HK-2 (cell line): Measurements from ENCODE around the gene BRIP1.
"Not testable (repeated sequence)": the region's sequence is repeated elsewhere in the genome, so short reads cannot be mapped to it uniquely, and the experiment has no call there.

ENCODE experiments used
- DNase-seq: peaks from one replicate; pipeline ENCODE4 v3.0.0-alpha.2; 2018; ENCODE audit not compliant: unreplicated experiment

The BRIP1 gene

DNA sequence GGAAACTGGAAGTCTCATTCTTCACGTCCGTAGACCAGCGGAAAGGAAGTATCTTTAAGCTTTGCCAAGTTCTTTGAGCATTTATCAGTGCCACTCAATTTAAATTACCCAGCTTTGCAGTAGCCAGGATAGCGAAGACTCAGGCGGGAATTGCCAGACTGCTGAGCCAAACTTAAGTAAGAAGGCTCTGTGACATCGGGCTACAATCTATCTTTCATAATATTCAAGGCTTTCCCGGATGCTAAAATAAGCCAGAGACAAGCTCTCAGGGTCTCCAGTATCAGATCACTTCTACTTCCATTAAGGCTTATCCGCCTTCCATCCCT, 436 bp upstream of the BRIP1 start:
- DNase-seq = no peak

DNA sequence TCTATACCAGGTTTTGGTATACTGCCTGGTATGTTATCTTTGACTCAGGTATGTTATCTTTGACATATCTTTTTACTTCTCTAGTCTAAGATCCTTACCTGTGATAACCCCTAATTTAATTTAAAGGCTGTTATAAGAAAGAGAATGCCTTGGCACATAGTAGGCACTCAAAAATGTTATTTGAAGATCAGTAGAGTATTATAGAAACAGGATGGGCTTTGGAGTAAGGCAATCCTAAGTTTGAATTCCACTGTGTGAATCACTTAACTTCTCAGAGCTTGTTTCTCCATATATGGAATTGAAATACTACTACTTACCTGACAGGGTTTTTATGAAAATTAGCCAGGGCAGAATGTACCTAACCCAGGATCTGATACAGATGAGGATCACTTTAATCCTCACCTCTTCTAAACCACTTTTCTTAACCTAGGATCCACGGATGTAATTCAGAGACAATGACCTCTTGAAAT, 1.2 kb downstream of the BRIP1 start:
- no peak for DNase-seq

DNA sequence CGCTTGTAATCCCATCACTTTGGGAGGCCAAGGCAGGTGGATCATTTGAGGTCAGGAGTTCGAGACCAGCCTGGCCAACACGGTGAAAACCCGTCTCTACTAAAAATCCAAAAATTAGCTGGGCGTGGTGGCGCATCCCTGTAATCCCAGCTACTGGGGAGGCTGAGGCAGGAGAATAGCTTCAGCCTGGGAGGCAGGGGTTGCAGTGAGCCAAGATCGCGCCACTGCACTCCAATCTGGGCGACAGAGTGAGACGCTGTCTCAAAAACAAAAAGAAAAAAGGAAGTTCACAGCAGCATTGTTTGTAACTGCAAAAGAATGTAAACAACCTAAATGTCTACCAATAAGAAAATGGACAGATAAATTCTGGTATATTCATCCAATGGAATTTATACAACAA, 2.9 kb downstream of the BRIP1 start:
- DNase-seq = not testable (repeated sequence)

GRCh38 chr17:61856035-61856434, 7.3 kb downstream of the BRIP1 start:
- DNase-seq = no peak

DNA sequence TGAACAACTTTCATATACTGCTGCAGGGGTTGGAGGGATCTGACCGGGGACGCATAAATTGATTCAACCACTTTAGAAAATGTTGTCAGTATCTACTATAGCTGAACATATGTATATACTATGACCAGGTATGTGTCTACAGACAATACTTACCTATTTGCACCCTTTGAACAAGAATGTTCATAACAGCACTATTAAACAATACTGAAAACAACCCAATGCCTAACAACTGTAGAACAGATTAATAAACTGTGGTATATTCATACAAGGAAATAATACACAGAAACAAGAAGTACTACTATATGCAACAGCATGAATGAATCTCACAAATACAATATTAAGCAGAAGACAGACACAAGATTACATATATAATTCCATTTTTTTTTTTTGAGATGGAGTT, 10.5 kb downstream of the BRIP1 start:
- DNase-seq = no peak

DNA sequence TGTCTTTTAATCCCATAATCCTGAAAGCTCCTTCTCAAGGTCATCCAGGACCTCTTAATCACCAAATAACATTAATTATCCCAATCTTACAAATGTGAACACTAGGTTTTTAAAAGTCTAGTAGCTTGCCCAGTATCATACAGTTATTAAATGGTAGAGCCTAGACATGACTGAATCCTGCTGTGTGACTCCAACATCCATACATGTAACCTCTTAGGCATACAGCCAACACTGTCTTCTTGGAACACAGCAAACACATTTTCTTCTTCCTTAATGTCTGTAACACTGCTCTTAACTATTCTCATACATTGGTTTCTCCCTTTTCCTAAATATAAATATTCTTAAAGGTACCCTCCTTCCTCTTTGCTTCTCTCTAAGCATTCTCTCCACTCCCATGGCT, 13.7 kb downstream of the BRIP1 start:
- no peak for DNase-seq

DNA sequence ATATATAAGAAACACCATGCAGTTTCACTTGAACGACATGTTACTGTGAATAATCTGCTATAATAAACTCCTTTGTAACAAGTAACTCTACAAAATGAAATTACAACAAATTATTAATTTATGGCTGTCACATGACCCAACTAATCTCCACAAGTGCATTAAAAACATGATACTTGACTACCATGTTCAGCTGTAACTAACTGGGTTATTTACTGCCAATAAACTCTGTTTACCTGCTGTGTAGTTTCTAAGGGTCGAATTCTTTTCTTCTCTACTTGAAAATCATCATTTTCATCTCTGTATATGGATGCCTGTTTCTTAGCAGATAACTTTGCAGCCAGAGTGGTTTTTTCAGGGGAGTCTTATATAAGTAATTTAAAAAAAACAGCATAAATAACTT, 14.4 kb downstream of the BRIP1 start:
- DNase-seq = no peak

DNA sequence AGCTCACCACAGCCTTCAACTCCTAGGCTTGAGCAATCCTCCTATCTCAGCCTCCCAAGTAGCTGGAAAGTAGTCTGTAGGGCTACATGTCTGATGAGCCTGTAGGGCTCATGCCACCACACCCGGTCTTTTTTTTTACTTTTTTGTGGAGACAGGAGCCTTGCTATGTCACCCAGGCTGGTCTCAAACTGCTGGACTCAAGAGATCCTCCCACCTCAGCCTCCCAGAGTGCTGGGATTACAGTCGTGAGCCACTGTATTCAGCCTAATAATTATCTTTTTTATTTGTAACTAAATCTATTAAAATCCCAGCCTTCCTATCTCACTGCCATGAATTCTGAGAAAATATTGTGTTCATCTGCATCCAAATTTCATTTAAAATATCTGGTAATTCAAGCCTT, 15.1 kb downstream of the BRIP1 start:
- no peak for DNase-seq

- no peak for DNase-seq
Observed at GRCh38 chr17:61847659-61848058, 15.7 kb downstream of the BRIP1 start.

GRCh38 chr17:61846761-61847375, 16.5 kb downstream of the BRIP1 start:
- DNase-seq = no peak

DNA sequence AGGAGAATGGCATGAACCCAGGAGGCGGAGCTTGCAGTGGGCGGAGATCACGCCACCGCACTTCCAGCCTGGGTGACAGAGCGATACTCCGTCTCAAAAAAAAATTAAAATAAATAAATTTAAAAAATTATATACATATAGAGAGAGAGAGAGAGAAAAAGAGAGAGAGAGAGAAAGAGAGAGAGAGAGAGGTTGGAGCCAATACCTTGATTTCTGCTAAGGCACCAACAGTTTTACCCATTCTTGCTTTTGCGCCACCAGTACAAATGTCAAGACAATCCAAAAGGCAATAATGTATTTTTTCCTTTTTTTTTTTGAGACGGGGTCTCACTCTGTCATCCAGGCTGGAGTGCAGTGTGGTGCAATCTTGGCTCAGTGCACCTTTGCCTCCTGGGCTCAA, 17.2 kb downstream of the BRIP1 start:
- no peak for DNase-seq

DNA sequence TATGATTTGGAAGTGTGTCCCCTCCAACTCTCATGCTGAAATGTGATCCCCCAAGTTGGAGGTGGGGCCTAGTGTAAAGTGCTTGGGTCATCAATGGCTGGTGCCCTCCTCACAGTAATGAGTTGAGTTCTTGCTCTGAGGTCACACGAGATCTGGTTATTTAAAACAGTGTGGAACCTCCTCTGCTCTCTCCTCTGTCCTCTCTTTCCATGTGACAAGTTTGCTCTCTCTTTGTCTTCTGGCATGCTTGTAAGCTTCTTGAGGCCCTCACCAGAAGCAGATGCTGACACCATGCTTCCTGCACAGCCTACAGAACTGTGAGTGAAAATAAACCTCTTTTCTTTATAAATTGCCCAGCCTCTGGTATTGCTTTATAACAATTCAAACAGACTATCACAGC, 19.9 kb downstream of the BRIP1 start:
- no peak for DNase-seq

- DNase-seq = no peak
Observed at GRCh38 chr17:61842899-61843298, 20.4 kb downstream of the BRIP1 start.

GRCh38 chr17:61839300-61839786, 24.0 kb downstream of the BRIP1 start:
- no peak for DNase-seq

DNA sequence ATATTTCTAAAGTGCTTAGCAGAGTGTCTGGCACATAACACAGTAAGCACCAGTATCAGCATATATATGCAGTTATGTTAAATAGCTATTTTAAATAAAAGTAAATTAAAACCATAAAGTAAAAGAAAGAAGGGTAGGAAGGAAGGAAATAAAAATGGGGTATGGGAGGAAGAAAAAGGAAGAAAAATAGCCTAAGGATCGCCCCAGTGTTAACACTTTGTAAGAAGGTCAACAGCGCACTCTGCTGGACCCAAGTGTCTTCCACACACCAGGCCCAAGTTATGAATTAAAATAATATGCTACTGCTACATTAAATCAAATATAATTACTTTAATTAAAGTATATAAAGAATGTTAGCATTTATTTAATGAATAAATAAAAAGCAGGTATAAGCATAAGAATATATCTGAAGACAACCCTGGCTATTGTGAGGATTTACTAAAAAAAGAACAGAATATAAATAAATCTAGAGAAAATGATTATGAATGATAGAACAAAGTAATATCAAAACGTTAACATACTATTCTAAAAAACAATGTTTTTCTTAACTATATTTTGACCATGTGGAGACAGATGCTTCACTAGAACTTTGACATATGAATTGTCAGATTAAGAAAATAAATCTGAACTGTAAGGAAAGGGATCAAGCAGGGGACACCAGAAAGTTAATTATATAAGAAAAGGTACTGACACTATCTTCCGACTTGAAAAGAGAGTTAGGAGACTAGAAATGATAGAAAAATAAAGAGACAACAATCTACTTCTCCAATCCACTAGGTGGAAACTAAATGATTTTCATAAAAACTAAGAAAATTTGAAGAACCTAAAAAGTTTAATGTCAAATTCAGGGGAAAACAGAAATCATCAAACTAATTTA, 25.9 kb downstream of the BRIP1 start:
- DNase-seq = peak; percentile 34

GRCh38 chr17:61836266-61837174, 26.8 kb downstream of the BRIP1 start:
- no peak for DNase-seq

DNA sequence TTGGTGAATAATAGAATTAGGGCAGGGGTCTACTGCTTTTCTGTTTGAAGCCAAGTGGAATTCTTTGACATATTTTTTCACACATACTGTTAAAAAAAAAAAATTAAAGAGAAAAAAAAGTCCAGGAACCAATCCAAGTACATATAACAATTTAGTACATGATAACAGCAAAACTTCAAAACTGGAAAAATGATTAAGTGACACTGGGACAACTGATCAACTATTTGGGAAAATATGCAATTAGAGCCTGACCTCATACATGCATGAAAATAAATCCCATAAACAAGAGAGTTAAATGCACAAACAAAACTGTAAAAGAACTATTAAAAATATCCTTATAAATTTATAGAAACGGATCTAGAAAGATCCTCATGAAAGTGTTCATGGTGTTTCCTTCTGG, 27.7 kb downstream of the BRIP1 start:
- DNase-seq = no peak

DNA sequence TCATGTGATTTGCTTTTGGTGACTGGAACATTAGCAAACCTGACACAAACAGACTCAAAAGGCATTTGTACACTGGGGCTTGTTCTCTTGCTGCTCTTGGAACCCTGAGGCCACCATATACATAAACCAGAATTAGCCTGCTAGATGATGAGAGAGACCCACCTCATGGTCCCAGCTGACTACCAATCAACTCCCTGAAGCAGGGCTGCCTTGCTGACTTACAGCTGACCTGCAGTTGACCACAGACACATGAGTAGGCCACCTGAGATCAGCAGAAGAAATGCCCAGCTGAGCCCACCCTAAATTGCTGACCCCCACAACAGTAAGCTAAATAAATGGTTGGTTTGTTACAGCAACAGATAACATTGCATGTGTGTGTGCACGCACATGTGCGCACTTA, 28.7 kb downstream of the BRIP1 start:
- DNase-seq = no peak

- DNase-seq = no peak
Observed at GRCh38 chr17:61833536-61834193, 29.7 kb downstream of the BRIP1 start.

GRCh38 chr17:61832463-61832862, 30.9 kb downstream of the BRIP1 start:
- DNase-seq = no peak

- DNase-seq = no peak
Observed at GRCh38 chr17:61831099-61831498, 32.2 kb downstream of the BRIP1 start.

DNA sequence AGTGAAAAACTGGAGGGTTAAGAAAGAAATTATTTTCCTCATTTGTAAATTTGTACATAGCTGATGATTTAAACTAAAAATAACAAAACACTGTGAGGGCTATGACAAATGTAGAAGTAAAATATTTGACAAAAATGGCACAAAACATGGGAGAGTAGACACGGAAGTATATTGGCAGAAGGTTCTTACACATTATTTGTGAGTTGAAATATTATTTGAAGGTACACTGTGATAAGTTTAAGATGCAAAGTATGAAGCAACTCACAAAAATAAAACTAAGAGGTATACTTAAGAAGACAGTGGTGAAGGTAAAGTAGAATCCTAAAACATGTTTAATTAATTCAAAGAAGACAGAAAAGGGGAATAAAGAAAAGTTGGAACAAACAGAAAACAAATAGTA, 34.6 kb downstream of the BRIP1 start:
- no peak for DNase-seq
